K562 (cell line): Measurements from ENCODE around the gene TCAF1. TPM values are rescaled to one million over a fixed set of nuclear protein-coding genes. Genes with fewer than 3 reads are reported as not detected.

Experiments
- ATAC-seq: fragments of 200-7000 bp; cut with Tn5 transposase; 3 replicates; pipeline ENCODE4 v1.9.1; 2020; ENCODE audit warnings: moderate library complexity
- BruUV-seq: library from RNA; stranded (reverse); fragments of 400-500 nt; replicated peaks from 2 replicates; lab custom pipeline; 2021; lab: Mats Ljungman, UMichigan
- CTCF ChIA-PET: fragments of 300-600 bp; formaldehyde crosslinking; extraction: SDS; loops from one replicate; lab custom pipeline; 2021; ENCODE audit warnings: low intra/inter-chr PET ratio; lab: Yijun Ruan, JAX
- POLR2A ChIA-PET: fragments of 300-600, 350-650 bp; sonication (Branson Sonifier 250); formaldehyde crosslinking; extraction: SDS; loops from one replicate; lab custom pipeline; 2021; ENCODE audit warnings: antibody characterized with exemption, inconsistent platforms; lab: Yijun Ruan, JAX
- DNase-seq, 4 experiments: peaks; one replicate each; pipeline versions ENCODE4 v3.0.0 to v3.0.0-alpha.2; 2011 to 2018; ENCODE audit warnings: low spot score in 3 of 4, mixed read lengths in 3 of 4; ENCODE audit errors: extremely low read depth in 1 of 4
- FAIRE-seq: peaks from 2 replicates; lab custom pipeline; 2011; peaks lifted over from hg19 to GRCh38; lab: Jason Lieb, UNC
- H2AFZ ChIP-seq: 2 replicates; pipeline ENCODE4 v1.6.0; 2011; ENCODE audit warnings: low read depth, low read length, control low read depth, inconsistent platforms
- H3K27ac ChIP-seq: fragments of 200-600 bp; 3 replicates; pipeline ENCODE4 v1.8.0; 2011; ENCODE audit warnings: low read depth, mild to moderate bottlenecking, control low read depth, inconsistent platforms, low read length, moderate library complexity, mixed read lengths; ENCODE audit errors: extremely low read depth
- H3K27me3 ChIP-seq, 2 experiments: fragments of 300-600 bp in 1 of 2; 2 replicates in 1 of 2; 3 replicates in 1 of 2; pipeline versions ENCODE4 v1.6.0 to v1.8.0; 2011; ENCODE audit warnings: inconsistent platforms in 2 of 2, low read length in 2 of 2, mild to moderate bottlenecking in 1 of 2, mixed read lengths in 1 of 2, moderate library complexity in 1 of 2; ENCODE audit not compliant: control insufficient read depth in 2 of 2, insufficient read depth in 2 of 2
- H3K36me3 ChIP-seq: fragments of 300-600 bp; 3 replicates; pipeline ENCODE4 v1.8.0; 2011; ENCODE audit warnings: mild to moderate bottlenecking, low read length, inconsistent platforms; ENCODE audit not compliant: control insufficient read depth, insufficient read depth
- H3K4me1 ChIP-seq, 2 experiments: fragments of 200-600 bp in 1 of 2; replicated peaks in 1 of 2; 2 replicates in 1 of 2; 3 replicates in 1 of 2; pipeline versions ENCODE4 v1.5.1 to v1.8.0; 2011; ENCODE audit warnings: inconsistent platforms in 2 of 2, low read length in 2 of 2, mild to moderate bottlenecking in 1 of 2, mixed read lengths in 1 of 2, moderate library complexity in 1 of 2; ENCODE audit not compliant: control insufficient read depth in 2 of 2, insufficient read depth in 2 of 2
- H3K4me2 ChIP-seq: 2 replicates; pipeline ENCODE4 v1.6.1; 2011; ENCODE audit warnings: low read length, control low read depth, inconsistent platforms, mixed read lengths; ENCODE audit not compliant: insufficient read depth
- H3K4me3 ChIP-seq: fragments of 200-600 bp; sonication (generic), shearing (Covaris generic); 2 replicates; pipeline ENCODE4 v1.5.1; 2016; ENCODE audit warnings: control low read depth, inconsistent platforms
- H3K79me2 ChIP-seq: fragments of 200-600 bp; 3 replicates; pipeline ENCODE4 v1.8.0; 2011; ENCODE audit warnings: low read length, inconsistent platforms; ENCODE audit not compliant: control insufficient read depth, insufficient read depth
- H3K9ac ChIP-seq, 2 experiments: 2 replicates each; pipeline versions ENCODE4 v1.6.0 to v1.6.1; 2011; ENCODE audit warnings: low read depth in 2 of 2, low read length in 2 of 2, control low read depth in 1 of 2, inconsistent platforms in 1 of 2, mild to moderate bottlenecking in 1 of 2, mixed read lengths in 1 of 2; ENCODE audit not compliant: insufficient read depth in 1 of 2
- H3K9me1 ChIP-seq: one replicate; pipeline ENCODE4 v1.6.0; 2011; ENCODE audit warnings: inconsistent platforms, mild to moderate bottlenecking, low read length, moderate library complexity; ENCODE audit not compliant: control insufficient read depth, insufficient read depth
- H3K9me3 ChIP-seq: replicated peaks from 2 replicates; pipeline ENCODE4 v1.5.1; 2011; ENCODE audit warnings: low read depth, low read length, inconsistent platforms; ENCODE audit not compliant: control insufficient read depth, insufficient read depth
- H4K20me1 ChIP-seq: replicated peaks from 2 replicates; pipeline ENCODE4 v1.6.1; 2011; ENCODE audit warnings: low read length, inconsistent platforms, mixed read lengths; ENCODE audit not compliant: control insufficient read depth, insufficient read depth
- ADNP ChIP-seq: fragments of 200-800 bp; sonication (Bioruptor generic); IDR thresholded peaks from 2 replicates; pipeline ENCODE4 v1.6.1; 2016; ENCODE audit warnings: missing genetic modification characterization, missing compliant biosample characterization
- CHD4 ChIP-seq: fragments of 200-600 bp; sonication (generic); IDR thresholded peaks from 3 replicates; pipeline ENCODE4 v1.6.1; 2012; ENCODE audit warnings: low read depth, mild to moderate bottlenecking, mixed read lengths, low read length, inconsistent platforms; ENCODE audit not compliant: insufficient read depth, insufficient replicate concordance, poor library complexity, severe bottlenecking
- GABPB1 ChIP-seq: sonication (generic); formaldehyde crosslinking; IDR thresholded peaks from 2 replicates; pipeline ENCODE4 v1.8.0; 2022; ENCODE audit warnings: mild to moderate bottlenecking, missing genetic modification reagents
- HDAC2 ChIP-seq: fragments of 450-650 bp; IDR thresholded peaks from 2 replicates; pipeline ENCODE4 v1.6.1; 2016; ENCODE audit warnings: mild to moderate bottlenecking
- KDM4B ChIP-seq, 2 experiments: fragments of 450-650 bp in 1 of 2; sonication (generic) in 1 of 2; IDR thresholded peaks; 2 replicates each; pipeline ENCODE4 v1.6.1; 2016 to 2017; ENCODE audit warnings: borderline replicate concordance in 2 of 2, antibody characterized with exemption in 1 of 2, low read depth in 1 of 2, mild to moderate bottlenecking in 1 of 2
- MECOM ChIP-seq: fragments of 250-450 bp; sonication (Bioruptor Pico); IDR thresholded peaks from 2 replicates; pipeline ENCODE4 v1.8.0; 2022; ENCODE audit warnings: inconsistent platforms
- MIER1 ChIP-seq: fragments of 450-650 bp; IDR thresholded peaks from 2 replicates; pipeline ENCODE4 v1.6.1; 2016; ENCODE audit warnings: antibody characterized with exemption, mild to moderate bottlenecking, low read depth
- NR2F6 ChIP-seq: fragments of 450-650 bp; formaldehyde crosslinking; IDR thresholded peaks from 2 replicates; pipeline ENCODE4 v1.4.0; 2020; ENCODE audit warnings: mild to moderate bottlenecking
- PYGO2 ChIP-seq: fragments of 450-650 bp; IDR thresholded peaks from 2 replicates; pipeline ENCODE4 v1.6.1; 2016; ENCODE audit warnings: mild to moderate bottlenecking, missing genetic modification characterization, moderate library complexity, missing compliant biosample characterization
- USF1 ChIP-seq: sonication (generic); formaldehyde crosslinking; IDR thresholded peaks from 2 replicates; pipeline ENCODE4 v1.9.0; 2022; ENCODE audit warnings: mild to moderate bottlenecking, missing genetic modification reagents
- ZC3H4 ChIP-seq: sonication (generic); formaldehyde crosslinking; IDR thresholded peaks from 2 replicates; pipeline ENCODE4 v1.9.0; 2021; ENCODE audit warnings: missing genetic modification reagents, borderline replicate concordance
- ZNF274 ChIP-seq: IDR thresholded peaks from 2 replicates; pipeline ENCODE4 v1.6.1; 2011; ENCODE audit warnings: low read depth, mild to moderate bottlenecking, low read length, moderate library complexity, borderline replicate concordance
- ZNF280A ChIP-seq: fragments of 450-650 bp; IDR thresholded peaks from 2 replicates; pipeline ENCODE4 v1.6.1; 2018; ENCODE audit warnings: mild to moderate bottlenecking, low read depth; ENCODE audit not compliant: partially characterized antibody
- ZNF316 ChIP-seq: fragments of 450-650 bp; IDR thresholded peaks from 2 replicates; pipeline ENCODE4 v1.6.1; 2016
- ZNF395 ChIP-seq: fragments of 200-800 bp; sonication (Bioruptor generic); IDR thresholded peaks from 2 replicates; pipeline ENCODE4 v1.6.1; 2017; ENCODE audit warnings: missing genetic modification characterization, missing compliant biosample characterization
- ZNF444 ChIP-seq: fragments of 250-450 bp; sonication (Bioruptor Pico); IDR thresholded peaks from 2 replicates; pipeline ENCODE4 v1.4.0; 2020; ENCODE audit warnings: mild to moderate bottlenecking, moderate library complexity
- ZNF445 ChIP-seq: fragments of 250-450 bp; sonication (Bioruptor Pico); IDR thresholded peaks from 2 replicates; pipeline ENCODE4 v1.4.0; 2020; ENCODE audit warnings: low read depth, mild to moderate bottlenecking, moderate library complexity
- ZZZ3 ChIP-seq: fragments of 450-650 bp; IDR thresholded peaks from 2 replicates; pipeline ENCODE4 v1.6.1; 2016; ENCODE audit warnings: antibody characterized with exemption, mild to moderate bottlenecking, moderate library complexity
- in situ Hi-C: fragments of 300-500 bp; cut with MboI; formaldehyde crosslinking; loops from 4 replicates; pipeline ENCODE4 v1.15.0; 2018; ENCODE audit warnings: inconsistent platforms, mixed read lengths
- intact Hi-C: fragments of 100-400 bp; cut with micrococcal nuclease; formaldehyde crosslinking; loops from 2 replicates; pipeline ENCODE4 v1.14.2; 2022
- polyA plus RNA-seq, 8 experiments: library from polyadenylated mRNA; depleted of rRNA in 4 of 8; stranded (reverse) in 5 of 8; unstranded in 3 of 8; fragments of >200 nt; fragmentation: Nextera tagmentation in 2 of 8; fragmentation: Illumina TruSeq in 1 of 8; extraction: Ambion mirVana in 2 of 8; extraction: Trizol in 1 of 8; gene quantifications; 2 replicates each; pipeline versions ENCODE4 v1.2.1 to v1.2.3, GENCODE V29; 2011 to 2014; ENCODE audit warnings: inconsistent platforms in 1 of 8, missing spikeins in 1 of 8
- total RNA-seq, 7 experiments: library from RNA; depleted of rRNA in 6 of 7; stranded (reverse); fragments of >200 nt in 6 of 7; fragmentation: Illumina TruSeq in 2 of 7; extraction: Trizol in 2 of 7; gene quantifications; 2 replicates each; pipeline versions ENCODE4 v1.2.1 to v1.2.3, GENCODE V29; 2011 to 2021; ENCODE audit warnings: low replicate concordance in 1 of 7

TCAF1 gene
- total and polyA plus RNA-seq, 9 of the 15 experiments (the other 6 are each of a cell fraction or from before 2014, with no cell fraction given): 6.2 to 52.2 (median 24.4) TPM

- no peak for TF ChIP-seq ZNF395 (CRISPR knock-in tag)
- no peak for TF ChIP-seq ZNF280A
- peak; percentile 94 for TF ChIP-seq ZNF316
These were observed 32.8 kb upstream of the TCAF1 start, which contains the start of gene OR2F2 (continued) for GRCh38 chr7:143934526-143935325.

- in situ Hi-C loops: no loop called here
- no peaks in the 10 kb centered on the region for H3K79me2 ChIP-seq
- H3K27ac ChIP-seq: no peak overlapping the region
- H3K9me1 ChIP-seq: no peaks in the 10 kb centered on the region
- FAIRE-seq (no peak), DNase-seq (no peak), ATAC-seq (no peak)
- H3K9me3 ChIP-seq: no peaks in the 10 kb centered on the region
- H3K36me3 ChIP-seq: no peaks in the 10 kb centered on the region
- H3K4me3 ChIP-seq: no peak overlapping the region
- H3K27me3 ChIP-seq: no peaks in the 10 kb centered on the region
- H4K20me1 ChIP-seq: no peaks in the 10 kb centered on the region
- intact Hi-C loops: no loop called here
- H2AFZ ChIP-seq: no peak overlapping the region
- H3K9ac ChIP-seq: no peak overlapping the region
- ChIA-PET POLR2A (interaction anchor here (0.6 kb wide), 1 partner anchor 66 kb away, joined by 5 read pairs; no protein-coding TSS in a partner anchor), CTCF (interaction anchor here (0.6 kb wide), 1 partner anchor 15 kb away, joined by 3 read pairs; no protein-coding TSS in a partner anchor)
- no TSS peak for BruUV-seq
- H3K4me2 ChIP-seq: no peak overlapping the region
- H3K4me1 ChIP-seq: no peaks in the 10 kb centered on the region
- TF ChIP-seq USF1 (CRISPR knock-in tag) (no peak), PYGO2 (tag) (no peak), CHD4 (no peak), ZNF445 (CRISPR knock-in tag) (no peak), ZC3H4 (no peak), ZZZ3 (no peak), GABPB1 (no peak), MIER1 (no peak), KDM4B (IDR thresholded peaks at IDR 0.05; ENCODE audit: borderline replicate concordance in 2 of 2, low read depth in 1 of 2) (no peak), NR2F6 (CRISPR knock-in tag) (no peak), ZNF444 (CRISPR knock-in tag) (no peak), ZNF274 (no peak), MECOM (CRISPR knock-in tag) (no peak), HDAC2 (no peak), ADNP (tag) (no peak)
These were observed 29.8 kb upstream of the TCAF1 start for GRCh38 chr7:143931739-143932138.
